Activated B cell treated with CpG ODN at 0.5 μM for 24 hours (primary cell): Measurements from ENCODE around the gene BACE2. TPM values are rescaled to one million over a fixed set of nuclear protein-coding genes. Genes with fewer than 3 reads are reported as not detected.
"Not testable (repeated sequence)": the region's sequence is repeated elsewhere in the genome, so short reads cannot be mapped to it uniquely, and the experiment has no call there.

Experiments
- ATAC-seq: fragments of 200-7000 bp; cut with Tn5 transposase; one replicate; pipeline ENCODE4 v1.10.0; 2021; ENCODE audit warnings: low read depth, mild to moderate bottlenecking, moderate library complexity
- CTCF ChIA-PET: fragments of 350-600 bp; sonication (Branson Sonifier 250); formaldehyde crosslinking; loops from one replicate; lab custom pipeline; 2021; ENCODE audit warnings: antibody characterized with exemption; lab: Charles Lee
- POLR2A ChIA-PET: fragments of 350-600 bp; sonication (Branson Sonifier 250); formaldehyde crosslinking; loops from one replicate; lab custom pipeline; 2021; ENCODE audit warnings: antibody characterized with exemption; lab: Charles Lee
- DNase-seq: peaks from one replicate; pipeline ENCODE4 v3.0.0; 2022
- H3K27ac Mint-ChIP-seq: one replicate; pipeline ENCODE4 v1.8.0; 2020; ENCODE audit warnings: mixed read lengths
- H3K27me3 Mint-ChIP-seq: one replicate; pipeline ENCODE4 v1.8.0; 2021; ENCODE audit warnings: mixed read lengths
- H3K36me3 Mint-ChIP-seq: one replicate; pipeline ENCODE4 v1.8.0; 2021; ENCODE audit warnings: low read depth, mixed read lengths
- H3K4me1 Mint-ChIP-seq: one replicate; pipeline ENCODE4 v1.8.0; 2021; ENCODE audit warnings: mixed read lengths
- H3K4me3 Mint-ChIP-seq: one replicate; pipeline ENCODE4 v1.8.0; 2020; ENCODE audit warnings: mild to moderate bottlenecking, mixed read lengths
- H3K9me3 Mint-ChIP-seq: one replicate; pipeline ENCODE4 v1.8.0; 2020; ENCODE audit warnings: mixed read lengths
- intact Hi-C: fragments of 100-400 bp; cut with micrococcal nuclease; formaldehyde crosslinking; loops from one replicate; pipeline ENCODE4 v1.15.1; 2024
- total RNA-seq: library from RNA; stranded (reverse); gene quantifications from 2 replicates; pipeline ENCODE4 v1.2.3, GENCODE V29; 2022
- TF ChIP-seq, protein P1 (sequence below): fragments of 200-600 bp; IDR thresholded peaks from one replicate; pipeline ENCODE4 v1.8.0; 2022; ENCODE audit warnings: antibody characterized with exemption, mild to moderate bottlenecking

BACE2 gene
- total RNA-seq, 1 donor from 2014 or later: 17.1 TPM

DNA sequence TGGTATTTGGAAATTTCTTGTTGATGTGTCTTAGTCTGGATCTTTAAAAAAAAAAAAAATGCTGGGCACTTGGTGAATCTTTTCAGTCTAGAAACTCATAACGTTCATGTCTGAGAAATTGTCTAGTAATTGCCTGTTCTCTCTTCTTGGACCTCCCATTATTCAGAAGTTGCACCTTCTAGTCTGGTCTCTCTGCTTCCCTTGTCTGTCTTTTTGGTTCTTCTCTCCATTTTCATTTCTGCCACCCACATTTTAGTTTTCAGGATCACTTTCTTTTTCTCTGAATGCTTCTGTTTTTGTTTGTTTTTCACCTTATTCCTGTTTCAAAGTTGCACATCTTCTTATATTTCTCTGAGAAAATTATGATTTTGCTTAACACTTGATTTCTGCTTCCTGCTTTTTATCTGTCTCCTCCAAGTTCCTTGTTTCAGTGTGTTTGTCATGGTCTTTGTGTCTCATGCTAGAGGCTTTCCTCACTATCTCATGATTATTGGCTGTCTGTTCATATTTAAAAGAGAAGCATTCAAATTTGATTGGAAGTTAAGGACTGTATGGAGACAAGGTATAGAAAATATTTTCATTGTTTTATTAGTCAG lies 21.3 kb downstream of the BACE2 start:
- Mint-ChIP-seq H3K4me1 (peaks cover 73% of the 10 kb centered on the region), H3K4me3 (peak overlapping the region; percentile 2), H3K36me3 (peaks cover 9% of the 10 kb centered on the region), H3K27me3 (no peaks in the 10 kb centered on the region), H3K27ac (no peak overlapping the region), H3K9me3 (peaks cover 8% of the 10 kb centered on the region)
- DNase-seq: no peak
- intact Hi-C loops: no loop called here
- CTCF ChIA-PET: no interaction called here
- ATAC-seq: no peak
- POLR2A ChIA-PET: no interaction called here
- TF ChIP-seq, protein P1, sequence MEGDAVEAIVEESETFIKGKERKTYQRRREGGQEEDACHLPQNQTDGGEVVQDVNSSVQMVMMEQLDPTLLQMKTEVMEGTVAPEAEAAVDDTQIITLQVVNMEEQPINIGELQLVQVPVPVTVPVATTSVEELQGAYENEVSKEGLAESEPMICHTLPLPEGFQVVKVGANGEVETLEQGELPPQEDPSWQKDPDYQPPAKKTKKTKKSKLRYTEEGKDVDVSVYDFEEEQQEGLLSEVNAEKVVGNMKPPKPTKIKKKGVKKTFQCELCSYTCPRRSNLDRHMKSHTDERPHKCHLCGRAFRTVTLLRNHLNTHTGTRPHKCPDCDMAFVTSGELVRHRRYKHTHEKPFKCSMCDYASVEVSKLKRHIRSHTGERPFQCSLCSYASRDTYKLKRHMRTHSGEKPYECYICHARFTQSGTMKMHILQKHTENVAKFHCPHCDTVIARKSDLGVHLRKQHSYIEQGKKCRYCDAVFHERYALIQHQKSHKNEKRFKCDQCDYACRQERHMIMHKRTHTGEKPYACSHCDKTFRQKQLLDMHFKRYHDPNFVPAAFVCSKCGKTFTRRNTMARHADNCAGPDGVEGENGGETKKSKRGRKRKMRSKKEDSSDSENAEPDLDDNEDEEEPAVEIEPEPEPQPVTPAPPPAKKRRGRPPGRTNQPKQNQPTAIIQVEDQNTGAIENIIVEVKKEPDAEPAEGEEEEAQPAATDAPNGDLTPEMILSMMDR: no peak

DNA sequence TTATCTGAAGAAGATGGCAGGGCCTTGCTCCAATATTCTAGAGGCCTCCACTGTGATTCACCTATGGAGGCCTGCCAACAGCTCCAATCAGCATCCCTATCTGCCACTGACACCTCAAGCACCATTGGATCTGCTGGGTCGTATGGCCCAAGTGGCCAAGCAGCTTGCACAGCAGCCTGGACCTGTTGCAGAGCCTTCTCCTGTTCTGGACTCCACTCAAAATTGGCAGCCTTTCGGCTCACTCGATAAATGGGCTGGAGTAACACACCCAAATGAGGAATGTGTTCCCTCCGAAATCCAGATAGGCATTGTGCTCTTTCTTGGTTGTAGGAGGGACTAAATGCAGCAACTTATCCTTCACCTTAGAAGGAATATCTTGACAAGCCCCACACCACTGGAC lies 24.6 kb downstream of the BACE2 start:
- intact Hi-C loops, POLR2A ChIA-PET: not testable (repeated sequence)

DNA sequence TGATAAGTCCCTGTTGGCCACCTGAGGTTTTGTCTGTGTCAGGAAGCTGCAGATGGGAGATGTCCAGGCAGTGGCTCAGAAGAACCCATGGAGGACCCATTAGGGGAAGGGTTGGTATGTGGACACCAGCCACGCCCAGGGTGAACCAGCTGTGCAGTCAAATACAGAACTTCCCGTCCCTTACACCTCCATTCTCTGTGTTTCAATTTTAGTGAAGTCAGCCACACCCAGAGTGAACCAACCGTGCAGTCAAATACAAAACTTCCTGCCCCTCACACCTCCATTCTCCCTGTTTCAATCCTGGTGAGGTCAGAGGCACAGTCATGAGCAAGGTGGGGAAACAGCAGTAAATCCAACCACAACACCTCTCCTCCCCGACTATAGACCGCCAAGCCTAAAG lies 27.4 kb downstream of the BACE2 start:
- DNase-seq (no peak), ATAC-seq (peak; percentile 94)
- peaks cover 3% of the 10 kb centered on the region for H3K36me3 Mint-ChIP-seq
- intact Hi-C loops: loop anchor here (2.0 kb wide), 1 partner anchor 35 kb away; no protein-coding TSS in a partner anchor
- H3K4me3 Mint-ChIP-seq: peak overlapping the region; percentile 60
- peak overlapping the region; percentile 89 for H3K27ac Mint-ChIP-seq
- TF ChIP-seq, protein P1: no peak
- POLR2A ChIA-PET: no interaction called here
- no peaks in the 10 kb centered on the region for H3K9me3 Mint-ChIP-seq
- H3K27me3 Mint-ChIP-seq: no peaks in the 10 kb centered on the region
- CTCF ChIA-PET: interaction anchor here (3.0 kb wide), 1 partner anchor 26 kb away, joined by 13 read pairs; no protein-coding TSS in a partner anchor
- peaks cover 78% of the 10 kb centered on the region for H3K4me1 Mint-ChIP-seq

More for the DNA sequence above, 24.6 kb downstream of the BACE2 start:
- not testable (repeated sequence) for H3K4me3 Mint-ChIP-seq, H3K27me3 Mint-ChIP-seq, ATAC-seq, H3K36me3 Mint-ChIP-seq, DNase-seq, H3K9me3 Mint-ChIP-seq
- Mint-ChIP-seq H3K4me1 (peaks cover 80% of the 10 kb centered on the region), H3K27ac (peak overlapping the region; percentile 46)
- CTCF ChIA-PET: interaction anchor here (3.0 kb wide), 1 partner anchor 23 kb away, joined by 13 read pairs; no protein-coding TSS in a partner anchor

DNA sequence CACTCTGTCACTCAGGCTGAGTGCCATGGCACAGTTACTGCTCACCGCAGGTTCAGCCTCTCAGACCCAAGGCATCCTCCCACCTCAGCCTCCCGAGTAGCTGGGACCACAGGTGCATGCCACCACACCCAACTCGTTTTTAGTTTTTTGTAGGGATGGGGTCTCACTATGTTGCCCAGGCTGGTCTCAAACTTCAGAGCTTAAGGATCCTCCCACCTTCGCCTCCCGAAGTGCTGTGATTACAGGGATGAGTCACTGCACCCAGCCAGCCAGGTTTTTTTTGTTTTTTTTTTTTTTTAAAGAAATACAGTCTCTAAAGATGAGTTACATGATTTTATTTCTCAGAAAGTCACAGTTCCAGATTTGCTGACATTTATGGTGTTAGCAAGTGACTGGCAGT lies 29.0 kb downstream of the BACE2 start:
- H3K36me3 Mint-ChIP-seq: peaks cover 2% of the 10 kb centered on the region
- no peak overlapping the region for H3K27ac Mint-ChIP-seq
- no peaks in the 10 kb centered on the region for H3K27me3 Mint-ChIP-seq
- no peak for ATAC-seq
- ChIA-PET POLR2A (interaction anchor here (1.3 to 1.6 kb wide), 2 partner anchors 20 to 28 kb away, joined by 3 to 5 read pairs; no protein-coding TSS in a partner anchor), CTCF (no interaction called here)
- no peaks in the 10 kb centered on the region for H3K9me3 Mint-ChIP-seq
- H3K4me3 Mint-ChIP-seq: no peak overlapping the region
- peaks cover 73% of the 10 kb centered on the region for H3K4me1 Mint-ChIP-seq
- intact Hi-C loops: no loop called here
- TF ChIP-seq, protein P1: no peak
- no peak for DNase-seq

DNA sequence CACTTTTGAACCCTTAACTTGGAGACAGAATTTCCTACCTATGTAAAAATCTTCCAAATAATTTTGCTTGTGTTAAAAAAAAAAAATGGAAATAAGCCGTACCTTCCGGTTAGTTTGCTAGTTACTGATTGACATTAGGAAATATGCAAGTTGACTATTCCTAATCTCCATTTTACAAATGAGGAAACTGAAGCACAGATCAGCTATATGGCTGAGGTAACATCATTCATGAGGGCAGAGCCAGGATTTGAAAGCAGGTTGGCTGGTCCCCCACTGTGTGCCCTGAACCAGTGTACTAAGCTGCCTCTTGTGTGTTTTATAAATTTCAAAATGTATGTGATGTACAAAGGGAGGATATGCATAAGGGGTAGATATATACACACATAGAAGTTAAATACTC lies 29.6 kb downstream of the BACE2 start:
- TF ChIP-seq, protein P1: no peak
- Mint-ChIP-seq H3K4me3 (no peak overlapping the region), H3K36me3 (peaks cover 4% of the 10 kb centered on the region), H3K27ac (no peak overlapping the region), H3K27me3 (no peaks in the 10 kb centered on the region), H3K4me1 (peaks cover 67% of the 10 kb centered on the region), H3K9me3 (no peaks in the 10 kb centered on the region)
- CTCF ChIA-PET: interaction anchor here (1.2 kb wide), 1 partner anchor 30 kb away, joined by 3 read pairs; no protein-coding TSS in a partner anchor
- POLR2A ChIA-PET: interaction anchor here (1.3 to 1.6 kb wide), 2 partner anchors 19 to 29 kb away, joined by 3 to 5 read pairs; no protein-coding TSS in a partner anchor
- intact Hi-C loops: no loop called here
- no peak for DNase-seq
- ATAC-seq: no peak

DNA sequence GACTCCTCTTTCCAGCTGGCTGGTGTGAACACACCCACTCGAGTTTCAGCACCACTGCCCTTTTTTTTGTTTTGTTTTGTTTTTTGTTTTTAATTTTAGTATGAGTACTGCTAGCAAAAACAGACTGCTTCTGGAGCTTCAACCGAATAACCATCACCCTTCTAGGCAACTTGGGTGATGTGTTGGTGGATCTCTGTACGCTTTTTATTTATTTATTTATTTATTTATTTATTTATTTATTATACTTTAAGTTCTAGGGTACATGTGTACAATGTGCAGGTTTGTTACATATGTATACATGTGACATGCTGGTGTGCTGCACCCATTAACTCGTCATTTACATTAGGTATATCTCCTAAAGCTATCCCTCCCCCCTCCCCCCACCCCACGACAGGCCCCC lies 30.7 kb downstream of the BACE2 start:
- CTCF ChIA-PET, H3K9me3 Mint-ChIP-seq, H3K36me3 Mint-ChIP-seq, ATAC-seq, DNase-seq, H3K27me3 Mint-ChIP-seq, intact Hi-C loops: not testable (repeated sequence)
- POLR2A ChIA-PET: interaction anchor here (1.6 kb wide), 1 partner anchor 18 kb away, joined by 3 read pairs; no protein-coding TSS in a partner anchor
- peaks cover 57% of the 10 kb centered on the region for H3K4me1 Mint-ChIP-seq
- H3K4me3 Mint-ChIP-seq: peak overlapping the region; percentile 48
- peak overlapping the region; percentile 72 for H3K27ac Mint-ChIP-seq
